Stimulated activated CD4-positive, alpha-beta T cell treated with anti-CD3 and anti-CD28 coated beads, TNF-alpha, amount 100 ng/mL, for 48 hours (primary cell): ENCODE data around the gene MOCS1.

ENCODE experiments used
- DNase-seq, 3 donors: peaks; one replicate each; pipeline ENCODE4 v3.0.0-alpha.2; 2020; ENCODE audit warnings: low read depth in 3 of 3

The MOCS1 gene

GRCh38 chr6:39902786-39903465 lies 31.3 kb downstream of the MOCS1 start:
- DNase-seq = no peak

- no peak for DNase-seq
Observed at GRCh38 chr6:39902136-39902535, 32.1 kb downstream of the MOCS1 start.

GRCh38 chr6:39901670-39902069 lies 32.6 kb downstream of the MOCS1 start:
- DNase-seq = no peak

- no peak for DNase-seq
Observed at GRCh38 chr6:39901116-39901655, 33.1 kb downstream of the MOCS1 start.

GRCh38 chr6:39899554-39900295 lies 34.5 kb downstream of the MOCS1 start:
- DNase-seq = no peak

GRCh38 chr6:39898625-39899024 lies 35.6 kb downstream of the MOCS1 start:
- no peak for DNase-seq

- no peak for DNase-seq
Observed at GRCh38 chr6:39897698-39898097, 36.6 kb downstream of the MOCS1 start.

- DNase-seq = no peak
Observed at GRCh38 chr6:39896701-39897100, 37.6 kb downstream of the MOCS1 start.

- DNase-seq = no peak
Observed at GRCh38 chr6:39893286-39893685, 41.0 kb downstream of the MOCS1 start.

GRCh38 chr6:39892490-39893129 lies 41.7 kb downstream of the MOCS1 start:
- DNase-seq = peak in 1 of 3 donors; percentile 3

- no peak for DNase-seq
Observed at GRCh38 chr6:39891976-39892375, 42.3 kb downstream of the MOCS1 start.

- no peak for DNase-seq
Observed at GRCh38 chr6:39891353-39891752, 42.9 kb downstream of the MOCS1 start.

- DNase-seq = no peak
Observed at GRCh38 chr6:39889229-39889628, 45.0 kb downstream of the MOCS1 start.

GRCh38 chr6:39887692-39888450 lies 46.4 kb downstream of the MOCS1 start:
- DNase-seq = no peak

- DNase-seq = no peak
Observed at GRCh38 chr6:39886871-39887270, 47.4 kb downstream of the MOCS1 start.

- no peak for DNase-seq
Observed at GRCh38 chr6:39885691-39886090, 48.6 kb downstream of the MOCS1 start.

GRCh38 chr6:39884696-39885095 lies 49.6 kb downstream of the MOCS1 start:
- no peak for DNase-seq

- DNase-seq = no peak
Observed at GRCh38 chr6:39882531-39882899, 51.7 kb downstream of the MOCS1 start.

GRCh38 chr6:39881851-39882530 lies 52.3 kb downstream of the MOCS1 start:
- no peak for DNase-seq

GRCh38 chr6:39880594-39880993 lies 53.7 kb downstream of the MOCS1 start:
- no peak for DNase-seq

GRCh38 chr6:39879535-39879934 lies 54.7 kb downstream of the MOCS1 start:
- no peak for DNase-seq
